Keratinocyte (primary cell): Measurements from ENCODE around the gene ABHD15.

ENCODE experiments used
- EZH2 ChIP-seq: IDR thresholded peaks from one replicate; pipeline ENCODE4 v1.6.1; 2012; ENCODE audit warnings: inconsistent platforms, mild to moderate bottlenecking, low read length, moderate library complexity
- TF ChIP-seq, protein P1 (sequence below), 3 experiments: IDR thresholded peaks in 1 of 3; conservative IDR thresholded peaks in 1 of 3; optimal IDR thresholded peaks in 1 of 3; 2 replicates in 2 of 3; 3 replicates in 1 of 3; pipeline versions ENCODE3 to v1.5.1; 2011; ENCODE audit warnings: low read length in 3 of 3, mild to moderate bottlenecking in 3 of 3, moderate library complexity in 2 of 3, control low read depth in 1 of 3, inconsistent platforms in 1 of 3; ENCODE audit not compliant: insufficient read depth in 2 of 3; ENCODE audit errors: extremely low read depth in 1 of 3

DNA sequence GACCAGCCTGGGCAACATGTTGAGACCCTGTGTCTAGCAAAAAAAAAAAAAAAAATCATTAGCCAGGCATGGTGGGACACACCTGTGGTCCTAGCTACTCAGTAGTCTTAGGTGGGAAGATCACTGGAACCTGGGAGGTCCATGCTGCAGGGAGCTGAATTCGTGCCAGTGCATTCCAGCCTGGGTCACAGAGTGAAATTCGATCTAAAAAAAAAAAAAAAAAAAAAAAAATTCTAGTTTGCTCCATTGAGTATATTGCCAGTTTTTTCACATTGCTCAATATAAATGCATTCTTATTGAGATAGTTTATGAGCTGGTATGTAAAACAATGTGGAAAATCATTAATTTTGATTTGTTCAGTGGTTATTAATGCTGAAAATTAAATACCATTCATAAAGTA is 52.0 kb downstream of the ABHD15 start:
- TF ChIP-seq, protein P1, sequence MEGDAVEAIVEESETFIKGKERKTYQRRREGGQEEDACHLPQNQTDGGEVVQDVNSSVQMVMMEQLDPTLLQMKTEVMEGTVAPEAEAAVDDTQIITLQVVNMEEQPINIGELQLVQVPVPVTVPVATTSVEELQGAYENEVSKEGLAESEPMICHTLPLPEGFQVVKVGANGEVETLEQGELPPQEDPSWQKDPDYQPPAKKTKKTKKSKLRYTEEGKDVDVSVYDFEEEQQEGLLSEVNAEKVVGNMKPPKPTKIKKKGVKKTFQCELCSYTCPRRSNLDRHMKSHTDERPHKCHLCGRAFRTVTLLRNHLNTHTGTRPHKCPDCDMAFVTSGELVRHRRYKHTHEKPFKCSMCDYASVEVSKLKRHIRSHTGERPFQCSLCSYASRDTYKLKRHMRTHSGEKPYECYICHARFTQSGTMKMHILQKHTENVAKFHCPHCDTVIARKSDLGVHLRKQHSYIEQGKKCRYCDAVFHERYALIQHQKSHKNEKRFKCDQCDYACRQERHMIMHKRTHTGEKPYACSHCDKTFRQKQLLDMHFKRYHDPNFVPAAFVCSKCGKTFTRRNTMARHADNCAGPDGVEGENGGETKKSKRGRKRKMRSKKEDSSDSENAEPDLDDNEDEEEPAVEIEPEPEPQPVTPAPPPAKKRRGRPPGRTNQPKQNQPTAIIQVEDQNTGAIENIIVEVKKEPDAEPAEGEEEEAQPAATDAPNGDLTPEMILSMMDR (optimal IDR thresholded peaks at IDR 0.05 in 1 of 3, IDR thresholded peaks at IDR 0.05 in 1 of 3, conservative IDR thresholded peaks at IDR 0.05 in 1 of 3; ENCODE audit: extremely low read depth in 1 of 3, insufficient read depth in 2 of 3, low read length in 3 of 3): no peak
- no peak for TF ChIP-seq EZH2
